ENCODE data around the gene RNF115. TPM values are rescaled to one million over a fixed set of nuclear protein-coding genes. Genes with fewer than 3 reads are reported as not detected.

Gene RNF115
- total RNA-seq, 1 experiment from 2014 or later = 11.0 TPM

GRCh38 chr1:145696630-145696960, 127.3 kb downstream of the RNF115 start:
- no peaks in the 10 kb centered on the region for H3F3A ChIP-seq (ENCODE audit: insufficient read depth, low read depth)
- no peaks in the 10 kb centered on the region for H3K9me3 ChIP-seq (ENCODE audit: insufficient read depth, low read depth)
- H3K36me3 ChIP-seq (ENCODE audit: low read depth) = no peaks in the 10 kb centered on the region
- no peak overlapping the region for H2AFZ ChIP-seq
- ChIA-PET CTCF (no interaction called here), POLR2A (ENCODE audit: unreplicated experiment) (no interaction called here)
- H3K79me2 ChIP-seq (ENCODE audit: low read depth) = no peaks in the 10 kb centered on the region
- no TSS peak for BruUV-seq (replicated peaks)
- H3K4me2 ChIP-seq = no peak overlapping the region
- H3K27me3 ChIP-seq (ENCODE audit: insufficient read depth, low read depth) = no peaks in the 10 kb centered on the region
- H4K20me1 ChIP-seq (ENCODE audit: insufficient read depth) = no peaks in the 10 kb centered on the region
- intact Hi-C loops (cut with micrococcal nuclease; ENCODE audit: unreplicated experiment) = no loop called here
- no peak for TF ChIP-seq EZH2 (IDR thresholded peaks at IDR 0.05; ENCODE audit: low read depth)
- no peak for TF ChIP-seq CTCF (conservative IDR thresholded peaks at IDR 0.05)
- H3K4me1 ChIP-seq (replicated peaks; ENCODE audit: insufficient read depth) = no peaks in the 10 kb centered on the region; the same call in 1 of the 2 replicates
- no peaks in the 10 kb centered on the region for H3K9me2 ChIP-seq (ENCODE audit: insufficient read depth)
- DNase-seq = no peak
- no peak overlapping the region for H3K27ac ChIP-seq
- no peak overlapping the region for H3K4me3 ChIP-seq

GRCh38 chr1:145695821-145696629, 127.9 kb downstream of the RNF115 start:
- ChIA-PET CTCF (no interaction called here), POLR2A (ENCODE audit: unreplicated experiment) (no interaction called here)
- Histone ChIP-seq H3K27me3 (ENCODE audit: insufficient read depth, low read depth) (no peaks in the 10 kb centered on the region), H4K20me1 (ENCODE audit: insufficient read depth) (no peaks in the 10 kb centered on the region), H3K27ac (no peak overlapping the region), H3K9me3 (ENCODE audit: insufficient read depth, low read depth) (no peaks in the 10 kb centered on the region), H3K4me1 (replicated peaks; ENCODE audit: insufficient read depth) (peaks cover 5% of the 10 kb centered on the region; the same call in 1 of the 2 replicates), H3K4me3 (no peak overlapping the region), H3K36me3 (ENCODE audit: low read depth) (no peaks in the 10 kb centered on the region), H3K4me2 (no peak overlapping the region), H3K79me2 (ENCODE audit: low read depth) (no peaks in the 10 kb centered on the region), H2AFZ (no peak overlapping the region), H3K9me2 (ENCODE audit: insufficient read depth) (no peaks in the 10 kb centered on the region), H3F3A (ENCODE audit: insufficient read depth, low read depth) (no peaks in the 10 kb centered on the region)
- TF ChIP-seq CTCF (conservative IDR thresholded peaks at IDR 0.05) (no peak), EZH2 (IDR thresholded peaks at IDR 0.05; ENCODE audit: low read depth) (no peak)
- no TSS peak for BruUV-seq (replicated peaks)
- no peak for DNase-seq
- intact Hi-C loops (cut with micrococcal nuclease; ENCODE audit: unreplicated experiment) = no loop called here

- TF ChIP-seq CTCF (conservative IDR thresholded peaks at IDR 0.05) (no peak), EZH2 (IDR thresholded peaks at IDR 0.05; ENCODE audit: low read depth) (no peak)
- Histone ChIP-seq H3K27ac (no peak overlapping the region), H3K4me3 (no peak overlapping the region), H3K4me2 (no peak overlapping the region), H3K27me3 (ENCODE audit: insufficient read depth, low read depth) (no peaks in the 10 kb centered on the region), H3K9me3 (ENCODE audit: insufficient read depth, low read depth) (no peaks in the 10 kb centered on the region), H3K36me3 (ENCODE audit: low read depth) (no peaks in the 10 kb centered on the region), H2AFZ (no peak overlapping the region), H3F3A (ENCODE audit: insufficient read depth, low read depth) (no peaks in the 10 kb centered on the region), H3K9me2 (ENCODE audit: insufficient read depth) (no peaks in the 10 kb centered on the region), H3K79me2 (ENCODE audit: low read depth) (no peaks in the 10 kb centered on the region), H4K20me1 (ENCODE audit: insufficient read depth) (no peaks in the 10 kb centered on the region), H3K4me1 (replicated peaks; ENCODE audit: insufficient read depth) (peaks cover 7% of the 10 kb centered on the region; the same call in 1 of the 2 replicates)
- intact Hi-C loops (cut with micrococcal nuclease; ENCODE audit: unreplicated experiment) = no loop called here
- no TSS peak for BruUV-seq (replicated peaks)
- ChIA-PET POLR2A (ENCODE audit: unreplicated experiment) (no interaction called here), CTCF (no interaction called here)
- DNase-seq = no peak
Observed at GRCh38 chr1:145692785-145693443, 131.0 kb downstream of the RNF115 start.
